Lung (tissue), 12 donors: ENCODE results near the gene PAK6. TPM values are rescaled to one million over a fixed set of nuclear protein-coding genes. Genes with fewer than 3 reads are reported as not detected.

ENCODE experiments used
- ATAC-seq: fragments of 200-7000 bp; cut with Tn5 transposase; one replicate; pipeline ENCODE4 v1.9.1; 2020; ENCODE audit warnings: moderate number of reproducible peaks; ENCODE audit not compliant: insufficient read depth, low FRiP score
- DNase-seq, 3 donors: peaks; one replicate each; pipeline ENCODE4 v3.0.0-alpha.2; 2013 to 2017
- H3K27ac ChIP-seq, 2 donors: one replicate each; pipeline ENCODE4 v1.5.1; 2013; ENCODE audit warnings: mild to moderate bottlenecking in 2 of 2, moderate library complexity in 2 of 2, control low read depth in 1 of 2, inconsistent platforms in 1 of 2, low read depth in 1 of 2, low read length in 1 of 2
- H3K27me3 ChIP-seq, 3 donors: one replicate each; pipeline ENCODE4 v1.5.1; 2013; ENCODE audit warnings: low read length in 2 of 3; ENCODE audit not compliant: control insufficient read depth in 3 of 3, insufficient read depth in 3 of 3
- H3K36me3 ChIP-seq, 4 donors: one replicate each; pipeline ENCODE4 v1.5.1; 2013; ENCODE audit warnings: low read length in 4 of 4, mild to moderate bottlenecking in 1 of 4, moderate library complexity in 1 of 4; ENCODE audit not compliant: control insufficient read depth in 4 of 4, insufficient read depth in 4 of 4
- H3K4me1 ChIP-seq, 5 donors: one replicate each; pipeline ENCODE4 v1.5.1; 2013; ENCODE audit warnings: low read length in 5 of 5, mild to moderate bottlenecking in 2 of 5, moderate library complexity in 1 of 5; ENCODE audit not compliant: control insufficient read depth in 5 of 5, insufficient read depth in 5 of 5
- H3K4me3 ChIP-seq: one replicate; pipeline ENCODE4 v1.5.1; 2013; ENCODE audit warnings: mild to moderate bottlenecking, control low read depth, moderate library complexity
- H3K9ac ChIP-seq, 2 donors: one replicate each; pipeline ENCODE4 v1.5.1; 2013; ENCODE audit warnings: low read length in 2 of 2, control low read depth in 1 of 2; ENCODE audit not compliant: insufficient read depth in 1 of 2
- H3K9me3 ChIP-seq, 4 donors: one replicate each; pipeline ENCODE4 v1.5.1; 2013; ENCODE audit warnings: low read length in 3 of 4, mild to moderate bottlenecking in 1 of 4, moderate library complexity in 1 of 4; ENCODE audit not compliant: control insufficient read depth in 4 of 4, insufficient read depth in 3 of 4
- CTCF ChIP-seq: IDR thresholded peaks from 2 replicates; pipeline ENCODE4 v1.5.1; 2012; ENCODE audit warnings: mild to moderate bottlenecking; ENCODE audit errors: control extremely low read depth, extremely low read depth
- WGBS, 2 donors: extraction: QIAGEN DNeasy Blood & Tissue Kit; methylation state at CpG; one replicate each; pipeline ENCODE4 v1.1.7; 2013; 5-methylcytosine and 5-hydroxymethylcytosine counted together
- polyA plus RNA-seq, 2 donors: library from polyadenylated mRNA; stranded (reverse); fragments of 200-250 nt; gene quantifications; one replicate each; pipeline ENCODE4 v1.2.1, GENCODE V29; 2013
- total RNA-seq, 2 donors: library from RNA; depleted of rRNA in 1 of 2; stranded (reverse); fragments of >200 nt in 1 of 2; gene quantifications; one replicate each; pipeline ENCODE4 v1.2.1, GENCODE V29; 2014 to 2021
- donor health status: control.
- donor health status: control.
- donor health status: Bipolar disorder and iron deficiency.
- donor health status: healthy.
- donor health status: DM: yes; HTN: yes; CAD: no.

The PAK6 gene
- total and polyA plus RNA-seq, 4 donors, result 5.8 to 10.4 (median 7.2) TPM

GRCh38 chr15:40243126-40243810 lies 4.4 kb downstream of the PAK6 start:
- no peaks in the 10 kb centered on the region for H3K27me3 ChIP-seq
- 71 to 72% methylated on average over 9 of the region's 9 CpGs for WGBS, 2 donors
- ATAC-seq, result no peak
- H3K36me3 ChIP-seq, result no peaks in the 10 kb centered on the region
- no peak for DNase-seq
- TF ChIP-seq CTCF, result no peak
- no peak overlapping the region for H3K27ac ChIP-seq
- no peak overlapping the region for H3K4me3 ChIP-seq
- peaks cover 0 to 19% (median 5%) of the 10 kb centered on the region in 5 donors for H3K4me1 ChIP-seq
- no peak overlapping the region for H3K9ac ChIP-seq
- peaks cover 0 to 2% (median 0%) of the 10 kb centered on the region in 4 donors for H3K9me3 ChIP-seq

- Histone ChIP-seq H3K4me3 (no peak overlapping the region), H3K27ac (peak overlapping the region in 1 of 2 donors; percentile 66), H3K27me3 (no peaks in the 10 kb centered on the region), H3K9me3 (peaks cover 0 to 2% (median 0%) of the 10 kb centered on the region in 4 donors), H3K4me1 (peaks cover 0 to 13% (median 4%) of the 10 kb centered on the region in 5 donors), H3K36me3 (no peaks in the 10 kb centered on the region), H3K9ac (no peak overlapping the region)
- ATAC-seq (peak; percentile 38), DNase-seq (peak; percentile 71 to 86 (median 73))
- no peak for TF ChIP-seq CTCF
- WGBS, 2 donors, result 63 to 66% methylated on average over 5 of the region's 5 CpGs
Observed at GRCh38 chr15:40244961-40245523, 6.2 kb downstream of the PAK6 start.

- H3K4me3 ChIP-seq, result no peak overlapping the region
- no peaks in the 10 kb centered on the region for H3K9me3 ChIP-seq
- H3K9ac ChIP-seq, result no peak overlapping the region
- TF ChIP-seq CTCF, result no peak
- 86 to 87% methylated on average over 9 of the region's 9 CpGs for WGBS, 2 donors
- peaks cover 0 to 13% (median 4%) of the 10 kb centered on the region in 5 donors for H3K4me1 ChIP-seq
- no peak overlapping the region for H3K27ac ChIP-seq
- no peaks in the 10 kb centered on the region for H3K36me3 ChIP-seq
- DNase-seq, result no peak
- ATAC-seq, result no peak
- H3K27me3 ChIP-seq, result no peaks in the 10 kb centered on the region
Observed at GRCh38 chr15:40245666-40246450, 7.0 kb downstream of the PAK6 start.
